WTC11 (cell line): ENCODE results near the gene OAS1. TPM values are rescaled to one million over a fixed set of nuclear protein-coding genes. Genes with fewer than 3 reads are reported as not detected.

Experiments
- ATAC-seq: fragments of 200-7000 bp; cut with Tn5 transposase; 2 replicates; pipeline ENCODE4 v1.10.0; 2021; ENCODE audit warnings: mild to moderate bottlenecking, moderate library complexity
- CTCF ChIA-PET: fragments of 300-600 bp; sonication (Branson Sonifier 250); formaldehyde crosslinking; loops from one replicate; lab custom pipeline; 2021; ENCODE audit warnings: antibody characterized with exemption; lab: Charles Lee
- POLR2A ChIA-PET: fragments of 350-600 bp; sonication (Branson Sonifier 250); formaldehyde crosslinking; loops from one replicate; lab custom pipeline; 2021; ENCODE audit warnings: antibody characterized with exemption; lab: Charles Lee
- DNase-seq: peaks from one replicate; pipeline ENCODE4 v3.0.0; 2021; ENCODE audit warnings: low spot score
- H3K27ac Mint-ChIP-seq: 2 replicates; pipeline ENCODE4 v1.8.0; 2021; ENCODE audit warnings: mixed read lengths
- H3K27me3 Mint-ChIP-seq: 2 replicates; pipeline ENCODE4 v1.8.0; 2021; ENCODE audit warnings: low read depth, mild to moderate bottlenecking, moderate library complexity, mixed read lengths
- H3K36me3 Mint-ChIP-seq: 2 replicates; pipeline ENCODE4 v1.8.0; 2021; ENCODE audit warnings: mixed read lengths
- H3K4me1 Mint-ChIP-seq: 2 replicates; pipeline ENCODE4 v1.8.0; 2022; ENCODE audit warnings: mixed read lengths
- H3K4me3 Mint-ChIP-seq: 2 replicates; pipeline ENCODE4 v1.8.0; 2021; ENCODE audit warnings: mild to moderate bottlenecking, moderate library complexity, mixed read lengths
- H3K9me3 Mint-ChIP-seq: 2 replicates; pipeline ENCODE4 v1.8.0; 2021; ENCODE audit warnings: mixed read lengths
- AFF4 ChIP-seq: sonication (generic); formaldehyde crosslinking; IDR thresholded peaks from 2 replicates; pipeline ENCODE4 v1.8.1; 2023; ENCODE audit warnings: mild to moderate bottlenecking, missing genetic modification reagents, borderline replicate concordance
- ATF6 ChIP-seq: sonication (generic); formaldehyde crosslinking; IDR thresholded peaks from 2 replicates; pipeline ENCODE4 v1.8.1; 2023; ENCODE audit warnings: mild to moderate bottlenecking, missing genetic modification reagents
- E2F5 ChIP-seq: sonication (generic); formaldehyde crosslinking; IDR thresholded peaks from 2 replicates; pipeline ENCODE4 v1.8.1; 2022; ENCODE audit warnings: mild to moderate bottlenecking, moderate library complexity, missing genetic modification reagents
- ERG ChIP-seq: fragments of 250-450 bp; sonication (Bioruptor Pico); IDR thresholded peaks from 2 replicates; pipeline ENCODE4 v1.8.0; 2021; ENCODE audit warnings: mild to moderate bottlenecking
- FOXP1 ChIP-seq: sonication (generic); formaldehyde crosslinking; IDR thresholded peaks from 2 replicates; pipeline ENCODE4 v1.8.0; 2022; ENCODE audit warnings: missing genetic modification reagents, mild to moderate bottlenecking, moderate library complexity, borderline replicate concordance
- IRF2 ChIP-seq: sonication (generic); formaldehyde crosslinking; IDR thresholded peaks from 2 replicates; pipeline ENCODE4 v1.8.0; 2022; ENCODE audit warnings: low read depth, missing genetic modification reagents, borderline replicate concordance
- NFATC4 ChIP-seq: fragments of 250-450 bp; sonication (Bioruptor Pico); IDR thresholded peaks from 2 replicates; pipeline ENCODE4 v1.9.0; 2021; ENCODE audit warnings: mild to moderate bottlenecking
- NR1H2 ChIP-seq: sonication (generic); formaldehyde crosslinking; IDR thresholded peaks from 2 replicates; pipeline ENCODE4 v1.9.0; 2021; ENCODE audit warnings: mild to moderate bottlenecking, moderate library complexity, missing genetic modification reagents
- TEAD4 ChIP-seq: sonication (generic); formaldehyde crosslinking; IDR thresholded peaks from 2 replicates; pipeline ENCODE4 v1.8.0; 2022; ENCODE audit warnings: mild to moderate bottlenecking, missing genetic modification reagents
- ZNF317 ChIP-seq: sonication (generic); formaldehyde crosslinking; IDR thresholded peaks from 2 replicates; pipeline ENCODE4 v1.8.1; 2023; ENCODE audit warnings: low read depth, mild to moderate bottlenecking, moderate library complexity, missing genetic modification reagents, borderline replicate concordance
- ZNF423 ChIP-seq: fragments of 250-450 bp; sonication (Bioruptor Pico); IDR thresholded peaks from 2 replicates; pipeline ENCODE4 v2.1.2; 2022; ENCODE audit warnings: mild to moderate bottlenecking, moderate library complexity
- ZNF425 ChIP-seq: fragments of 250-450 bp; sonication (Bioruptor Pico); conservative IDR thresholded peaks from 2 replicates; pipeline ENCODE4 v1.9.0; 2021; ENCODE audit warnings: mild to moderate bottlenecking
- ZNF532 ChIP-seq: fragments of 250-450 bp; sonication (Bioruptor Pico); IDR thresholded peaks from 2 replicates; pipeline ENCODE4 v1.9.0; 2021; ENCODE audit warnings: mild to moderate bottlenecking, borderline replicate concordance
- total RNA-seq: library from RNA; stranded (reverse); gene quantifications from 3 replicates; pipeline ENCODE4 v1.2.3, GENCODE V29; 2021

The OAS1 gene
- total RNA-seq, 1 experiment from 2014 or later: 0.24 TPM

GRCh38 chr12:112870267-112870980, 36.3 kb upstream of the OAS1 start:
- POLR2A ChIA-PET: no interaction called here
- ATAC-seq: no peak
- CTCF ChIA-PET: interaction anchor here (0.6 kb wide), 1 partner anchor 9 kb away, joined by 3 read pairs; no protein-coding TSS in a partner anchor
- no peaks in the 10 kb centered on the region for H3K36me3 Mint-ChIP-seq
- H3K4me3 Mint-ChIP-seq: no peak overlapping the region
- no peaks in the 10 kb centered on the region for H3K4me1 Mint-ChIP-seq
- 0 out of 2 replicates have a peak, but pooled peaks cover 2% of the 10 kb centered on the region for H3K9me3 Mint-ChIP-seq
- TF ChIP-seq NR1H2 (CRISPR knock-in tag) (no peak), TEAD4 (CRISPR knock-in tag) (no peak), E2F5 (CRISPR knock-in tag) (no peak), ZNF317 (CRISPR knock-in tag) (no peak)
- peaks cover 15% of the 10 kb centered on the region for H3K27me3 Mint-ChIP-seq
- DNase-seq: no peak
- H3K27ac Mint-ChIP-seq: no peak overlapping the region

- ChIA-PET CTCF (interaction anchor here (1.2 kb wide), 1 partner anchor 52 kb away, joined by 3 read pairs; no protein-coding TSS in a partner anchor), POLR2A (no interaction called here)
- Mint-ChIP-seq H3K9me3 (no peaks in the 10 kb centered on the region), H3K27ac (no peak overlapping the region), H3K36me3 (no peaks in the 10 kb centered on the region), H3K4me3 (no peak overlapping the region), H3K27me3 (no peaks in the 10 kb centered on the region), H3K4me1 (peaks cover 7% of the 10 kb centered on the region)
- TF ChIP-seq IRF2 (no peak), ERG (CRISPR knock-in tag) (no peak), ZNF425 (CRISPR knock-in tag) (no peak), ATF6 (CRISPR knock-in tag) (no peak), ZNF423 (CRISPR knock-in tag) (no peak), AFF4 (CRISPR knock-in tag) (no peak), ZNF532 (no peak), NFATC4 (no peak), FOXP1 (CRISPR knock-in tag) (no peak)
- no peak for DNase-seq
- ATAC-seq: no peak
Observed at GRCh38 chr12:112875608-112876007, 31.2 kb upstream of the OAS1 start.
